ENCODE results near the gene ZNF710.
"Not testable (repeated sequence)": the region's sequence is repeated elsewhere in the genome, so short reads cannot be mapped to it uniquely, and the experiment has no call there.

ZNF710 gene

GRCh38 chr15:90062462-90062932 lies 61.4 kb downstream of the ZNF710 start:
- DNase-seq, result peak; percentile 88

DNA sequence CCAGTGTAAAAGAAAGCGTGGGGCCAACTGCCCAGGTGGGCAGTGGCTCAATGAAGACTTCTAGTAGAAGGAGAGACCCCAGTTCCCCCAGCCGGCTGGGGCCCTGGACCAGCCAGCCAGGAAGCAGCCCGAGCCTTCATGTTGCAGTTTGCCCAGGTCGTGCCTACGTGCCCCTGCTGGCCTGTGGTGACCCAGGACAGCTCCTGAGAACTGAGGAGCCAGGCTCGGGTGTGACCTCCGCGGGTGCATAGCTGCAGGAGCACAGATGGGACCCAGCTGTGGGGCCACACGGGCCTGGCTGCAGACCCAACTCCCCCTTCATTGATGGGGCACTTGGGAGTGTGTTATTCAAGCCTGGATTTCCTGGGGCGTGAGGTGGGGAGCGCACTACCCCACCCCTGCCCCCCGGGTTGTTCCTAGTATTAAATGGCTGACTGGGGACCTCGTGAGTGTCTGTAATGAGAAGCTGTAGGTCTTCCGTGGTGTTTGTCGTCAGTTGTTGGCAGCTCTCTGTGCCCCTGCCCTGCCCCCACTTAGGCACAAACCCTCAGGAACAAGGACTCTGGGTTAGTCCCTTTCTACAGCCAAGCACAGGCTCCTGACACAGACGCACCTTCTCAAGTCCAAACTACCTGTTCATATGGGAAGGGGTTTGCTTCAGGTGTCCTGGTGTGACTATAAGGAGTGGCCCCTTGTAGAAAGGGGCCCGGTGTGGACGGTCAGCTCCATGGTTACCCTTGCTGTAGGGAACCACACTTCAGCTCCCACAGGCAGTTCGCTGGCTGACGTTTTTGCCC lies 62.0 kb downstream of the ZNF710 start:
- DNase-seq, result no peak

GRCh38 chr15:90063770-90064247 lies 62.7 kb downstream of the ZNF710 start:
- no peak for DNase-seq

GRCh38 chr15:90064911-90065681 lies 64.0 kb downstream of the ZNF710 start:
- no peak for DNase-seq

DNA sequence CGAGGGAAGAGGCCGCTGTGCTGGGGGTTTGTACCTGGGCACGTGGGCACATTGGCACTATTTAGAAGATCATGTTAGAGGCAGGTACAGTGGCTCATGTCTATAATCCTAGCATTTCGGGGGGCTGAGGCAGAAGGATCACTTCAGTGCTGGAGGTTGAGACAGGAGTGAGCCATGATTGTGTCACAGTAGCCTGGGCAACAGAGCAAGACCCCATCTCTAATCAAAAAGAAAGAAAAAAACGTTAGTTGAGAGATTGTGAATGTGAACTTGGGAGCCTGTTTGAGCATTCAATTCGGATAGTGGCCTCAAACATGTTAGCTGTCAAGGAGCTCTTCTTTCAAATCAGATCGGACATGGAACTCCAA lies 64.5 kb downstream of the ZNF710 start:
- DNase-seq, result no peak

DNA sequence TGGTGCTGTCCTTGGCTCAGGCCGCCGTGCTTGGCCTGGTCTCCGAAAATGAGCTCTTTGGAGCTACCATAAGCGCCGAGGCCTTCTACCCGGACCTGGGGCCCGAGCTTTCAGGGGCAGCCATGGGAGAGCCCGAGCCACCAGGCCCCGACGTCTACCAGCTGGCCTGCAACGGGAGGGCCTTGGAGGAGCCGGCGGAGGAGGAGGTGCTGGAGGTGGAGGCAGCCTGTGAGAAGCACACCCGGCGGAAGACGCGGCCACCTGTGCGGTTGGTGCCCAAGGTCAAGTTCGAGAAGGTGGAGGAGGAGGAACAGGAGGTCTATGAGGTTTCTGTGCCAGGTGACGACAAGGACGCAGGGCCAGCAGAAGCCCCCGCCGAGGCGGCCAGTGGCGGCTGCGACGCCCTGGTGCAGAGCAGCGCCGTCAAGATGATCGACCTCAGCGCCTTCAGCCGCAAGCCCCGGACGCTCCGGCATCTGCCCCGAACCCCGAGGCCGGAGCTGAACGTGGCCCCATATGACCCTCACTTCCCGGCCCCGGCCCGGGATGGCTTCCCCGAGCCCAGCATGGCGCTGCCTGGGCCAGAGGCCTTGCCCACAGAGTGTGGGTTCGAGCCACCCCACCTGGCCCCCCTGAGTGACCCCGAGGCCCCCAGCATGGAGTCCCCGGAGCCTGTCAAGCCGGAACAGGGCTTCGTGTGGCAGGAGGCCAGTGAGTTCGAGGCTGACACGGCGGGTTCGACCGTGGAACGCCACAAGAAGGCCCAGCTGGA lies 66.2 kb downstream of the ZNF710 start:
- DNase-seq, result no peak

- DNase-seq, result no peak
Observed at GRCh38 chr15:90067953-90068606, 67.0 kb downstream of the ZNF710 start.

DNA sequence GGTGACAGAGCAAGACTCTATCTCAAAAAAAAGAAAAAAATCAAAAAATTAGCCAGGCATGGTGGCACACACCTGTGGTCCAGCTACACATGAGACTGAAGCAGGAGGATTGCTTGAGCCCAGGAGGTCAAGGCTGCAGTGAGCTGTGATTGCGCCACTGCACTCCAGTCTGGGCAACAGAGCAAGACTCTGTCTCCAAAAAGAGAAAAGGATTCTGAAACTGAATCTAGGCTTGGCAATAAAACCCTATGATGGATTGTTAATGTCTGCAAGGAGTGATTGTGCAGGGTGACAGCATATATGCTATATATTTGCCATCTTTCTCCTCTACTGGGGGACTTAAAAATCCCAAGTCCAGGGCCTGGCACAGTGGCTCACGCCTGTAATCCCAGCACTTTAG lies 69.5 kb downstream of the ZNF710 start:
- DNase-seq, result not testable (repeated sequence)

DNA sequence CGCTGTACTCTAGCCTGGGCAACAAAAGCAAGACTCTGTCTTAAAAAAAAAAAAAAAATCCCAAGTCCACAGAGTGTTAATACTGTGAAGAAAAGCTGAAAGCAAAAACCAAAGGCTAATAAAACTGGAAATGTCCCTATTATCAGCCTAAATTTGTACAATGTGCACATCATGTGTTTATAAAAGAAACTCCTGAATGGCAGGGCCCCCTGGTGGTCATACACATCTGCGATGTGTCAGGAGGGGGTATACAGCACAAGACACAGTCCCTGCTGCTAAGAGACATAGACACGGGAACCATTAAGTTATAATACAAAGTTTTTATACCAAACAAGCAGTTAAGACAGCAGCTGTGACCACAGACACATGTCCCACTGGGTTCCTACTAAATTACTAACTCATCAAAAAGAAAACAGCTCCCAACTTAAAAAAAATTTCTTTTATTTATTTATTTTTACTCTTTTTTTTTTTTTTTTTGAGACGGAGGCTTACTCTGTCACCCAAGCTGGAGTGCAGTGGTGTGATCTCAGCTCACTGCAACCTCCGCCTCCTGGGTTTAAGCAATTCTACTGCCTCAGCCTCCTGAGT lies 70.2 kb downstream of the ZNF710 start:
- peak; percentile 56 for DNase-seq

GRCh38 chr15:90072978-90073640 lies 72.0 kb downstream of the ZNF710 start:
- no peak for DNase-seq

- DNase-seq, result no peak
Observed at GRCh38 chr15:90074023-90074422, 72.9 kb downstream of the ZNF710 start.

- DNase-seq, result no peak
Observed at GRCh38 chr15:90074916-90075315, 73.8 kb downstream of the ZNF710 start.

GRCh38 chr15:90075420-90076289 lies 74.5 kb downstream of the ZNF710 start:
- no peak for DNase-seq

GRCh38 chr15:90076716-90077115 lies 75.6 kb downstream of the ZNF710 start:
- DNase-seq, result no peak

- no peak for DNase-seq
Observed at GRCh38 chr15:90078965-90079364, 77.8 kb downstream of the ZNF710 start.

GRCh38 chr15:90079619-90080457 lies 78.7 kb downstream of the ZNF710 start:
- no peak for DNase-seq

GRCh38 chr15:90080458-90080755 lies 79.3 kb downstream of the ZNF710 start:
- no peak for DNase-seq

- DNase-seq, result no peak
Observed at GRCh38 chr15:90080818-90081393, 79.8 kb downstream of the ZNF710 start.

DNA sequence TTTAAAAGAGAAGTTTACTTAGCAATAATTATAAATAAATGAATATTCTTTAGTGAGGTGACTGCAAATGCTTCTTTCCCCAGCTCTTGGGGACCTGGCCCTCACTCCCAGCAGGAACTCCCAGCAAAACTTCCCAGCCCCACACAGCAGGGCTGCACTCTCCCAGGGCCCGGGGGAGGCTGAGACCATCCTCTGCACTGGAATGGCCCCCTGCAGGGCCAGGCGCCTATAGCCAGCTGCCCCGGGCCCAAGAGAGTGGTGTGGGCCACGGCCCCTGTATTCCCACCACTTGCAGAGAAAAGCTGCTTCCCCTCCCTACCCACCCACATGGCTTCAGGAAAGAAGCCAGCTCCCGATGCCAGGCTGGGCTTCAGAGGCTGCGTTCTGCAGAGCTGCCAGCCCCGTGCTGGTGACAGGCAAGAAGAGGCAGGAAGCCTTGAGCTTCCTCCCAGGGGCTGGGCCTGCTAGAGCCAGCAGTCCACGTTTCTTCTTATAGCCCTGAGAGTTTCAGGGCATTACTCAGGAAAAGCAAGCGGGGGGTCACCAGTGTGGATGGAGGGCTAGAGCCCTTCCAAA lies 81.1 kb downstream of the ZNF710 start:
- no peak for DNase-seq
